ENCODE data around the gene AGMO.

Gene AGMO

DNA sequence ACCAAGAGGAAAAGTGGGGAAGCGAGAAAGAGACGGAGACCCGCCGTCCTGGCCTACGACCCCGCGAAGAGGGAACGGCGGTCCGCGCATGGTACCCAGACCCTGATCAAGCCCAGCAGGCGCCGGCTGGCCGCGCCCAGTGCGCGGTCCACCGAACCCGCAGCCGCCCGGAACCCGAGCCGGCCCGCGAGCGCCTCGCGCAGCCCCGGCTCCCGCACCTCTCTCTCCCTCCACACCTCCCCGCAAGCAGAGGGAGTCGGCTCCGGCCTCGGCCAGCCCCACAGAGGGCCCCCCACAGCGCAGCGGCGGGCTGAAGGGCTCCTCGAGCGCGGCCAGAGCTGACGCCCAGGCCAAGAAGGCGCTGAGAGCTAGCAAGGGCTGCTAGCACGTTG, 164.7 kb downstream of the AGMO start:
- DNase-seq (ENCODE audit: low spot score), result no peak

DNA sequence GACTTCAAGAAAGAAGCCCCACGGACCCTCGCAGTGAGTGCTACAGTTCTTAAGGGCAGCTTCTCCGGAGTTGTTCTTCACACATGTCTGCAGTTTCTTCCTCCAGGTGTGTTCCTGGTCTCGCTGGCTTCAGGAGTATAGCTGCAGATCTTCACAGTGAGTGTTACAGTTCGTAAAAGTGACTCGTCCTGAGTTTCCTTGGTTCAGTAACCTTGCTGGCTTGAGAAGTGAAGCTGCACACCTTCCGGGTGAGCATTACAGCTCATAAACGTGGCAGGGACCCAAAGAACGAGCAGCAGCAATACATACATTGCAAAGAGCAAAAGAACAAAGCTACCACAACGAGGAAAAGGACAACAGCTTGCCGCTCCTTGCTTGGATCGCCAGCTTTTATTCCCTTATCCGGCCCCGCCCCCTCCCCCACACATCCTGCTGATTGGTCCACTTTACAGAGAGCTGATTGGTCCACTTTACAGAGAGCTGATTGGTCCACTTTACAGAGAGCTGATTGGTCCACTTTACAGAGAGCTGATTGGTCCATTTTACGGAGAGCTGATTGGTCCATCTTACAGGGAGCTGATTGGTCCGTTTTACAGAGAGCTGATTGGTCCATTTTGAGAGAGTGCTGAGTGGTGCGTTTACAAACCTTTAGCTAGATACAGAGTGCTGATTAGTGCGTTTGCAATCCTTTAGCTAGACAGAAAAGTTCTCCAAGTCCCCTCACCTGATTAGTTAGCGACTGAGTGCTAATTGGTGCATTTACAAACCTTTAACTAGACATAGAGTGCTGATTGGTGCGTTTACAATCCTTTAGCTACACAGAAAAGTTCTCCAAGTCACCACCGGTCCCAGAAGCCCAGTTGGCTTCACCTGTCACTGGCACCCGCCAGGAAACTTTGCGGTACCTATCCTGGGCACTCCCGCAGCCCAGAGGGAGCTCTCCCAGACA, 165.3 kb downstream of the AGMO start:
- DNase-seq (ENCODE audit: low spot score), result no peak

DNA sequence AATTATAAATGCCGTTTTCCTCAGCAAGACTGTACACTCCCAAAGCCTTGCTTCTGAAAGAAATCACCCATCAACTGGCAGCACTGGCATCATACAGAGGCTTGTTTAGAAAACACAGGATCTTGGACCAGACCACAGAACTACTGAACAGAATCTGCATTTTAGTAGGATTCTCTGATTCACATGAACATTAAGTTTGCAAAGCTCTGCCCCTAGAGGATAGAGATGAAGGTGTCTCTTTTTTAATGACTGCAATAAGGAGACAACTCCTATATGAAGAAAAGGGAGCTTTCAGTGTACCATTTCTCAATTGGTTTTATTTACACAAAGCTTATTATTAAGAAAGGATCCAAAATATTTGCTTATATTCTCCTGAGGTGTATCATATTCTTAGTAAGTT, 172.7 kb downstream of the AGMO start:
- no peak for DNase-seq (ENCODE audit: low spot score)

DNA sequence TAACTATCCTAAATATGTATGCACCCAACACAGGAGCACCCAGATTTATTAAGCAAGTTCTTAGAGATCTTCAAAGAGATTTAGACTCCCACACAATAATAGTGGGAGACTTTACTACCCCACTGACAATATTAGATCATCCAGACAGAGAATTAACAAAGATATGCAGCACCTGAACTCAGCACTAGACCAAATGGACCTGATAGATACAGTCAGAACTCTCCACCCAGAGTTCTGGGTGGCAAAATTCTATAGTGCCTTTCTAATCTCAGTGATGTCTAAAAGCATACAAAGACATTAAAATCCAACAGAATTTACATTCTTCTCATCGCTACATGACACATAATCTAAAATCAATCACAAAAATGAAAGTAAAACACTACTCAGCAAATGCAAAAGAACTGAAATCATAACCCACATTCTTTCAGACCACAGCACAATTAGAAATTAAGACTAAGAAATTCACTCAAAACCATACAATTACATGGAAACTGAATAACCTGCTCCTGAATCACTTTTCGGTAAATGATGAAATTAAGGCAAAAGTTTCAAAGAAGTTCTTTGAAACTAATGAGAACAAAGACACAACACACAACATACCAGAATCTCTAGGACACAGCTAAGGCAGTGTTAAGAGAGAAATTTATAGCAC, 183.2 kb downstream of the AGMO start:
- DNase-seq (ENCODE audit: low spot score), result no peak

DNA sequence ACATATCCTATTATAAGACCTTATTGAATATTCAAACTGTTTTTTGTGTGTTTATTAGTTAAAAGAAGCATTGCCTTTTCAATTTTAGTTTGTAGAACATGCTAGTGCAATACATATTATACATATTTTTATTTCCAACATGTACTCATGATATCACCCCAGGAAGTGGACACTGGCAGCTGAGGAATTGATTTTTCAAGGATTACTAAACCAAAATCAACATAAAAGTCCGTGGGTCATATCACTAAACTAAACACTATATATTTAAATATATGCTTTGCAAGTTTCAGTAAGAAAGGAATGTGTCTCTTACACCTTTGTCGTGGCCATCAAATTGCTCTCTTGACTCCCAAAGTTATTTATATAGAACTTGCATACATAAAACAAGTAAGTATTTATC, 185.2 kb downstream of the AGMO start:
- no peak for DNase-seq (ENCODE audit: low spot score)

DNA sequence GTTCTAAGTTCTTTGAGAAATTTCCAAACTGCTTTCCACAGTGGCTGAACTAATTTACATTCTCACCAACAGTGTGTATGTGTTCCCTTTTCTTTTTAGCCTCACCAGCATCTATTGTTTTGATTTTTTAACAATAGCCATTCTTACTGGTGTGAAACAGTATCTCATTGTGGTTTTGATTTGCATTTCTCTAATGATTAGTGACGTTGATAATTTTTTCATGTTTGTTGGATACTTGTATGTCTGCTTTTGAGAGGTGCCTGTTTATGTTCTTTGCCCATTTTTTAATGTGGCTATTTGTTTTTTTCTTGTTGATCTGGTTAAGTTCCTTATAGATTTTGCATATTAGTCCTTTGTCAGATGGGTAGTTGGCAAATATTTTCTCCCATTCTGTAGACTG, 191.4 kb downstream of the AGMO start:
- no peak for DNase-seq (ENCODE audit: low spot score)

DNA sequence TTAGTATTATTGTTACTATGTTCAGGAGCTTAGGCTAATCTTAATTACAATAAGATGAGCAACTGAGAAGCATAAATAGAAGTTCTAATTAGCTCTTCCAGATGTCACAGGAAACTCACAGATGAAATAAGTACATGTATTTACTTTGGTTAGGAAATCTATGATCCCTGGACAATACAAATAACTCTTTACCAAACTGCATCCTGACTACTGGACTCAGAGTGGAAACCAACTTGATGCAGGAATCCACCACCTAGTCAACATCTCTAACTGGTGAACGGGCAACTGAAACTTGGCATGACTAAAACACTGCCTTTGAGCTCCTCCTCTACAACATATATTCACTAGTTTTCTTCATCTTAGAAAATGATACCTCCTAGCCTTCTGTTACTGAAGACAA, 193.2 kb downstream of the AGMO start:
- no peak for DNase-seq (ENCODE audit: low spot score)

DNA sequence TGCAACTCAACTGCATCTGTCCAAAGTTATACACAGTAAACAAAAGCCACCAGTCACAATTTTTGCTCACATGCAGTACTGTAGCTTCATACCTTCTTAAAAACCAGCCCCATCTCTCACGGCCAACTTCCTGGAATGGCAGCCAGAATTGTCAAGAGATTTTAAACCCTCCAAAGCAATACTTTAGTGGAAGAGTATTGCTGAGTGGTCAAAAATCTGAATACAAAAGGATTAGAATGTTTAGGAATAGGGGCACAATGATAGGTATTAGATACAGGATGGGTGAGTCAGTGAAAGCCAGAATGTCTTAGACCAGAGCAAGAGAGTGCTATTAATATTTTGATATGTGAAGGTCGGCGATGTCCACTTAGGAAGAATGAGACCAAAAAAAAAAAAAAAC, 193.9 kb downstream of the AGMO start:
- DNase-seq (ENCODE audit: low spot score), result no peak

DNA sequence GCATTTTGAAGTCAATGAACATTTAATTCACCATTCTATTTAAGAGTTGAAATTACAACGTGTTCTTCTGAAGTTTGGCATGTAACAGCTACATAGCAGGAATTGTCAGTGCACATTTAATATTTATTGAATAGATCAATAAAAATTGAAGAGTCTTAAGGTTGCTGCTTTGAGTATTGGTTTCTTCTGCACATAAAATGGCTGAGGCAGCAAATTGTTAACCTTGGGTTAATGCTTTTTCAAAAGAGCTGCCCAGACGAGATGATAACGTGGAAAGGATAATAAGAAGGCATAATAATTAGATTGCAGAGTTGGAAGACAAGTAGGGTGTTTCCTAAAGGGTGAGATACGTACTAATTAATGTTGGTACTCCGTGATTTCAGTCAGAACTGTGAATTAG, 203.7 kb downstream of the AGMO start:
- no peak for DNase-seq (ENCODE audit: low spot score)

DNA sequence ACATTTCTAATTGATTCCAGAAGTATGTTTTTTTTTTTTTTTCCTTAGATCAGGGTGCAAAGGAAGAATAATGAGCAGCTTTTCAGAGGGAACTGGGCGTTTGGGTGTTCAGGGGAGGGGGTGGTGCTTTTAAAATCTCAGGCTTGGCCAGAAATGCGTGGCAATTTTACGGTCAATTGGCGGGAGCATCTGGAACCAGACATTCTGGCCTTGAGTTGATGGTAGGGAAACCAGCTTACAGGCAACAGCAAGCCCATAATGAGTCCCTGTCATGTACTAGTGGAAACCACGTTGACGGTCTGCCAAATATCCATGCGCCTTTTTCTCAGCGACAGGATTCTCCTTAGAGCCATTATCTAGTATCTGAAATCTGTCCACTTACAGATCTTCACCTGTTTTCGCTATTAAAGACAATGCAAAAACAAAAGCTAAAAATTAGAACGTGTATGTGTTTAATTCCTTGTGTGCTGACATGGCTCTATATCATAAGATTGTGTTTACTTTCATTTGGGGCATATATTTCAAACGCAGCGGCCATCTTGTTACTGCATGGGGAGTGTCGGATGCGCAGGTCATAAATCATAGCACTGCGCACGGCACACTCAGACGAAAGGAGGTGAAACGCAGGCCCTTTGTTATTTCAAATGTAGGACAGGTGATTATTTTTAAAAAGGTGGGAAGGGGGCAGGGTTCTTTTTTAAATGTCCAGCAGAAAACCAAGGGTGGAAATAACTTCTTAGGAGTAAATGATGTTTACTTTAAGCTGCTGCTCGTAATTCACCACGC, 209.2 kb downstream of the AGMO start:
- DNase-seq (ENCODE audit: low spot score), result no peak

DNA sequence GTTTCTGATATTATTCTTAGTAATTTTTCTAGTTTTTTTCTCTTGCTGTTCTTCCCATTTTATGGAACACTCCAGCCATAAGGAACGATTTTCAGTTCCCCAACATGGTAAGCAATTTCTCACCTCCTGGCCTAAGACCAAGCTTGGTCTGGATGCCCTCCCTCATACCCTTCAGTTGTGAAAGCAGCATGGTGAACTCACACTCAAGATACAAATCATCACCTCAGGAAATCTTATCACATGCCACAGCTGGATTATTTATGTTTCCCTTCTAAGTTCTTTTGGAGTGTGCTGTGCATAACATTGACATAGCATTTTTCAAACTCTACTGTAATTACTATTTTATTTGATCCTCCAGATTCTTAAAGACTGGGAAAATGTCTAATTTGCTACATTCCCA, 216.6 kb downstream of the AGMO start:
- DNase-seq (ENCODE audit: low spot score), result no peak

DNA sequence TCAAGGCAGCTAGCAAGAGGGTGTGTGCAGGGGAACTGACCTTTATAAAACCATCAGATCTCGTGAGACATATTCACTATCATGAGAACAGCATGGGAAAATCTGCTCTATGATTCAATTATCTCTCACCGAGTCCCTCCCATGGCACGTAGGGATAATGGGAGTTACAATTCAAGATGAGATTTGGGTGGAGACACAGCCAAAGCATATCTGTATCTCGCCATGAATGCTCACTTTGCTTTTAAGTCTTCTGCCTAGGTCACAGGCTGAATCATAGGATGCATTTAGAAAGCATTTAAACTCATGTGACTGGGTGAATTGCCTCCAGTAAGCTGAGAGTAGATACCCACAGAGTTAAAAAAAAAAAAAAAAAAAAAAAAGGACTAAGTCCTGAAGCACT, 220.0 kb downstream of the AGMO start:
- no peak for DNase-seq (ENCODE audit: low spot score)

DNA sequence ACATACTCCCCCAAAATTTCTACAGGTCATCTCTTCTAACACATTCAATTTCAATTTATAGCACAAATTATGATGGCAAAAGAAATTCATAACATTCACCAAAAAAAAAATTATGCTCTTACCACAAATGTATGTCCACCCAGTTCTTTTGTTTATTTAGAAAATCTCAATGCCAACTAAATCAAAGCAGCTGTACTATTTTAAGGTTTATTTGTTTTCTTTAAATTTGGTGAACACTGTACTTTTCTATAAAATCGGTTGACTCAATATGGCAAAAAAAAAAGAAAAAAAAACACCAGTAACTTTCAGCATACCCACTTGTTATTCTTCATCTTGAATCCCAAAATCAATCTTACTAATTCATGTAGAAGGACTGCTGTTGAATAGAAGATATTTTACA, 225.7 kb downstream of the AGMO start:
- no peak for DNase-seq (ENCODE audit: low spot score)

DNA sequence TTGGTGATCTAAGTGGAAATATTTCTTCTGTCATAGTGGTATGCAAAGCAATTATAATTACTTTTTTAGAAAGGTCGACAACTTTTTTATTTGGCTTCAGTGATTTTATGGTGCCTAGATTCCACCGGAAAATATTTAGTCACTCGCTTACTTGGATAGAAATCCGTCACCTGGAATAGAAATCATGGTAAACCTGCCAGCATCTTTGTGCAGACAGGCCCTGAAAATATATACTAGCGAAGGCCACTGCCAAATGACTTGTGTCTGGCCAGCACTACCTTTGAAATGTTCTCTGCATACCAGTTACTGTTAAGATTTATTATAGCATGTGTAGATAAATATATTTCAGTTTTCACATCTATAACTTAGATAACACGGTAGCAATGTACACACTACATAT, 226.4 kb downstream of the AGMO start:
- no peak for DNase-seq (ENCODE audit: low spot score)

DNA sequence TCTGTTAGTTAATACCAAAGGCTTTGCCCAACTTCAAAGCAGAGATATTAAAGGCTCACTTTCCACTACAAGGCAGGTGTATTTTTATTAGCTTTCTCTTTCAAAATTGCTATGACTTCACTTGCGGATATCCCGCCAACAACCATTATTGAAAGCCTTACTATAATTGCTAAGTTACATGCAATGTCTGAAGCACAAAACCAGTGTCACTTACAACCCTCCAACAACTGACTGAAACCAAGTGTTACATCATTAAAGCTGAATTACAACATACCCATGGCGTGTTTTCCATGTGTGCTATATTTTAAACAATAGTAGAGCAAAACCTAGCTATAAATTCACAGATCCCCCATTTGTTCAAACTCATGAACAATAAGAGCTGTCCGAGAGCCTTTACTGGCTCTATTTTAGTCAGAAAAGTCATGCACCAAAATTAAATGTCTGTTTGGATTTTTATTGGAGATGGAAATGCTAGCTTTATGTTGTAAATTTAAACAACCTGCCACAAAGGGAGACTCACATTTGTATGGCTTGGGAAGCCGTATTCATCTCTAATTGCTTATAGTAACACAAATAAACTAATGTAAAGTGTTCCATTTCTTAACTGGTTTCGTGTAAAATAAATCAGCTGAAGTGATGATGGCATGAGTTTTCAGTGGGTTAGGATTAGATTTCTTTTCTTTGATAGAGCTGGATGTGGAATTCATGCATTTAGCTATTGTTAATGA, 227.1 kb downstream of the AGMO start:
- no peak for DNase-seq (ENCODE audit: low spot score)

DNA sequence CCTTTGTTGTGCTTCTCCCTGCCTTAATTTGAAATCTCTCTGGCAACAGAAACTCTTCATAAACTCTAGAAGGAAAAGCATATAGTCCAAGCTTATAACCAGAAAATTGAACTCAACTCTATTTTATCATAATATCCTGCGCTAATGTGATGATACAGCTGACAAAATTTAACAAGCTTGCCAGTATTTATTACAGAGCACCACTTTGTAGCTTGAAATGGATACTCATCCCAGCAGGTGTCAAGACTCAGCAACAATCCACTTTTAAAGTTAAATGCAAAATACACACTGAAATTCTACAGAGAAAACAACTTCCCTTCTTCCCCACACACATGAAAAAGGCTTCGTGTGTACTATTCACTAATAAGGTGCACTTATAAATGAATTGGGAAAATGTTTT, 228.9 kb downstream of the AGMO start:
- DNase-seq (ENCODE audit: low spot score), result no peak

DNA sequence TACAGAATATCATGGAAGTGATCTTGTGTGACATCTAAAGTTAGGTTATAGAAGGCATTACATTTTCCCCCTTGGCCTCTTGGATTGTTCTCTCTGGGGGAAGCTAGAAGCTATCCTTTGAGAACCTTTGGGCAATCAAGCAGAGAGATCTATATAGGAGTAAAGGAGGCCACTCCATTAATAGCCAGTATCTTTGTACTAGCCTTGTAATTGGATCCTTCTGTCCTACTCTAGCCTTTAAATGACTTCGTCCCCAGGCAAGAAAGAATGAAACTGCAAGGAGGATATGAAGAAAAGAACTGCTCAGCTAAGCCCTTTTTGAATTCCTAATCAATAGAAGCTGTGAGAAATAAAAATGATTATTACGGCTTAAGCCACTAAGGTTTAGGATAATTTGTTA, 230.9 kb downstream of the AGMO start:
- no peak for DNase-seq (ENCODE audit: low spot score)

DNA sequence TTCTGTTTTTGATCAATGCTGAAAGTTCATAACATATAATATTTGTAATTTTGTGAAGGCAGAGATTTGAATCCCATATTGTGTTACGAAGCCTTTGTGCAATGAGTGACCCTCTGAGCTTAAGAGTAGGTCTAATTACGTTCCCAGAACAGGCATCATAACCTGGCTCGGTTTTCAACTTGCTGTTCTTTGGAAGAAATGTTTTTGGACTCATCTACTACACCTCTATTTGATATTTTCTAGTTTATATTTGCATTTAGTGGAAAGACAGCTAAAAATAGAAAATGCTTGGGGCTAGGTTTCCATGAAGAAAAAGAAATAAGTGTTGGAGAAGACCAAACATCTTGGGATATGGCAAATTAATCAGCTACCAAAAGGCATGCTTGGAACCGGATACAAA, 234.8 kb downstream of the AGMO start:
- DNase-seq (ENCODE audit: low spot score), result no peak

DNA sequence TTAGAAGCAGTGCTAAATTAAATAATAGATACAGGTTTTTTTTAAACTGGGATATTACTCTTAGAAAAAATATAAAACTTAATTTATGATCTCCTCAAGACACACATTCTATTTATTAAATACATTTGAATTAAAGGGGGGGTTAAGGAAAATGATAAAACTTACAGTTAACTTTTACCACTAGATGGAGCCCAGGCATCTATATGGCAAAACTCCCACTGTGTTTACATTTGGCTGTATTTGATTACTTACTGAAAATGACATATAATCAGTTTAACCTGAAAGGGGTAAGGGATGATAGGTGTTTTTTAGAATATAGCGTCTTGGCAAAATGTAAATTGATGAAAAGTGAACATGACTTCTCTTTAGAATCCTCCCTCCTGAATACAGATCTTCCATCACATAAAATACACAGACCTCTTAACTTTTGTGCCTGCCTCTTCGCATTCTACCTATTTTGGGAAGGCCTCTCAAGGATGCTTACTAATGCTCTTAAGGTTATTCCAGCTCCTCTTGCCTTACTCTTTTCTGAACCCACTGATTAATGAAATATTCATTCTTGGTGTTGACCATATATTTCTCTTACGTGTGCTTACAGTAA, 235.7 kb downstream of the AGMO start:
- DNase-seq (ENCODE audit: low spot score), result peak; percentile 34

DNA sequence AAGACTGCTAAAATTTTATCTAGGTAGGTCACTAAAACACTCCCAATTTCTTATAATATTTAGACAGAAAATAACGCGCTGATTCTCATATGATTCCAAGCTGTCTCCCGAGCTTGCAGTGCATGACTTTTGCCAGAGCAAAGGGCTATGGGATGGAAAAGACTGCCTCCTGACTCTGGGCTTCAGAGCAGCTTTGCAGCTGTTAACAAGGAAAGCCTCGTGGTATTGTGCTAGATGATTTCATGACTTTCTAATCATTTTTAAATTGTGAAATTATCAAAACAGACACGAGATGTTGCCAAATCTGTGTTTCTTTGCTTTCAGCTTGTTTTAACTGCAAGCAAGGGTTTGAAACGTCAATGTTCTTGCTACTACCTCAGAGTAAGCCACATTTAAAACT, 238.3 kb downstream of the AGMO start:
- no peak for DNase-seq (ENCODE audit: low spot score)

DNA sequence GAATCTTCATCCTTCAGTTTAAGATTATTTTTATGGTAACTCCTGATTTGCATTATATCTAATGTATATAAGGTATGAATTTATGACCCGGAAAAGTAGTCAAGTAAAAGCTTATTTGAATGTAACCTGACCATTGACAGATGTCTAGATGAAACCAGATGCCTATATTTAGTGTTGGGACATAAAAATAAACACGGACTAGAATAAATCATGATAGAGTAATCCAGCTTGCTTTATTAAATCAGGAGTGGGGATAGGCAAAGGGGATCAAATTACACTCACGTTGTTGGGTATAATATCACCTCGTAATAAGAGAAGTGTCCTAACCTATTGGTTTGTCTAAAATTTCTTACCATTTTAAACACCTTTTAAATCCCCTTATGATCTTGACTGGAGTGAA, 244.6 kb downstream of the AGMO start:
- DNase-seq (ENCODE audit: low spot score), result no peak

DNA sequence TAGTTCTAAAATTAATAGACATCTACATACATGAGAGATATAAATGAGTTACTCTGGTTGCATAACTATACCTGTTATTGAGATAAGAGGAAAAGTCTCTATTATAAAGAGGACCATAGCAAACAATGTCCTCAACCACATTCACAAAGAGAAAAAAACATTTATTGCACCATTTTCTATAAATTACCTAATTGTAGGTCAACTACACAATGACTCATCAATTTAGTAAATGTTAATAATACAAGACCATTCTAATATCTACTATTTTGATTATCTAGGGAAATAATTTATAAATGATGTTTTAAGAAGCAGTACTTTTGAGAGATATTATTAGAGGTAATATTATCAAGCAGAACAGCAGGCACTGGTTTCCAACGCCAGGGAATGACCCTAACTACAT, 246.1 kb downstream of the AGMO start:
- DNase-seq (ENCODE audit: low spot score), result no peak

Data from COLO829 (cell line).